HG03469 (cell line): ENCODE measurements around the gene PRKAG2.
"Not testable (repeated sequence)": the region's sequence is repeated elsewhere in the genome, so short reads cannot be mapped to it uniquely, and the experiment has no call there.

Experiments
- ATAC-seq: cut with Tn5 transposase; IDR thresholded peaks from one replicate; pipeline ENCODE4 v1.9.1; 2021; ENCODE audit warnings: mild to moderate bottlenecking, moderate library complexity, moderate number of reproducible peaks; ENCODE audit not compliant: unreplicated experiment

Gene PRKAG2

DNA sequence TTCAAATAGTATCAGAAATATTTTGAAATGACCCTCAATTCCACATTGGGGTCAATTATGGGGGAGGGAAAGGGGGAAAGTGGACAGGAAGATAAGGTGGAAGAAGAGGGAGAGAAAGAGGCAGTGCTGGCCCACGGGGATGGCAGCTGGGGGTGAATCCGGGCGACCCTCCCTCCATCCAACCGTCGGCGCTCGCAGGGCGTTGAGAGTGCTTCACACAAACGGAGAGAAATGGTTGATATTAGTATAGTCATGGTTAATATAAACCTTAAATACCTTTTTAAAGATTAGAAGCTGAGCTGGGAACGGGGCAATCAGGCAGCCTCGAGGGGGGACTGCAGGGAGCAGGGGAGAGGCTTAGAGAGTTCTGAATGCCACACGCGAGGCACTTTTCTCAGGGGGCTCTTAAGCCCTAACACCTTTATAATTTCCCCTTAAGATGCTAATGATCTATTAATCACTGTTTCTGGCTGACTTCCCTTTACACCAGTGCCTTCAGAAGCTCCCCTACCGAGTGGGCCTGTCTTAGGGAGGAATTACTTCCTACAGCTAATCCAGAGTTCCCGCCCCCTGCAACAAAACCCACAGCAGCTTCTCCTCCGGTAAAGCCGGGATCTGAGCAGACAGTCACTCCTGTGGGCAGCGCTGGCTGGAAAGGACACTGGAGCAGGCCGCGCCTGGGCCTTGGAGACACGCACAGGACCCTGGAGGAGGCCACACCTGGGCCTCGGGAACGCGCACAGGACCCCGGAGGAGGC is 39.5 kb downstream of the PRKAG2 start:
- no peak for ATAC-seq

DNA sequence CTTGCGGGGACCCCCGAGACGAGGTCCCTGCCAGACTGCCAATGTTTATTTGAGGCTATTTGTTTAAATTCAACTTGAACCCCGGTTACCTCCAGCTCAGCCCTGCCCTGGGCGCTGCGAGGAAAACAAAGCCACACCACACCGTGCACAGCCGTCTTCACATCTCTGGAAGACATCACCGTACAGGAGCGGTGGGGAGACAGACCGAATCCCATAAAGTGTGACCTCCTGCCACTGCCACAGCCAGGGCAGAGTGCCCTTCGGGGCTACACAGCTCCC is 40.0 kb downstream of the PRKAG2 start:
- ATAC-seq = no peak

DNA sequence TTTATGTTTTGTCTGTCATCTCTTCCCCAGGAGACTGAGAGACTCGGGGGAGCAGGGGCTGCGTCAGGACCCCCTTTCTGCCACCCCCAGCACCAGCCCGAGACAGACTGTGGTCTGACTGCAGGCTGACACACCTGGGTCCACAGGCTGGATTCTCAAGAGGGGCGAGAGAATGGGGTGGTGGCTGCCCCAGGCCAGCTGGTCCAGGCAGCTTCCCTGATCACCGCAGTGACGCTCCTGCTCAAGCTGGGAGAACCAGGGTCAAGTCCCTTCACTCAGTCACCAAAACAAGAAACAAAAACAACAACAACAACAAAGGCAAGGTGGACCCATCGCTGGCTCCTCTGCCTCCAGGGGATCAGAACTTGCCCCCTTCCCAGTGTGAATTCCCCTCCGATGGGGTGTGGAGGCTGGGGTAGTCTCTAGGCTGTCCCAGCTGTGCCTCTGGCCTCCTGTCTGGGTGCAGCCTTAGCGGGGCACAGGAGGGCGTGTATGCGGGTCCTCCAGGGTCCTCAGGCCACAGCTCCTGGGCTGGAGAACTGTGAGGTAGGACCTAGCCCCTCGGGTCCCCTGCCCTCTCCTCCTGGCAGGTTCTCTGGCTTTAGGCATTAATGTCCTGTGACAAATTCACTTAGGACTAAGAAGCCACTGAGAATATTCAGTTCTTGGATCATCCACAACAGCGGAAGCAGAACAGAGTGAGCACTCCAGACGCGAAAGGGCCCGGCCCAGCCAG is 40.6 kb downstream of the PRKAG2 start:
- no peak for ATAC-seq

- no peak for ATAC-seq
Observed at GRCh38 chr7:151835636-151836035, 41.3 kb downstream of the PRKAG2 start.

GRCh38 chr7:151834271-151835035 is 42.5 kb downstream of the PRKAG2 start:
- ATAC-seq = no peak

GRCh38 chr7:151833691-151834090 is 43.2 kb downstream of the PRKAG2 start:
- no peak for ATAC-seq

DNA sequence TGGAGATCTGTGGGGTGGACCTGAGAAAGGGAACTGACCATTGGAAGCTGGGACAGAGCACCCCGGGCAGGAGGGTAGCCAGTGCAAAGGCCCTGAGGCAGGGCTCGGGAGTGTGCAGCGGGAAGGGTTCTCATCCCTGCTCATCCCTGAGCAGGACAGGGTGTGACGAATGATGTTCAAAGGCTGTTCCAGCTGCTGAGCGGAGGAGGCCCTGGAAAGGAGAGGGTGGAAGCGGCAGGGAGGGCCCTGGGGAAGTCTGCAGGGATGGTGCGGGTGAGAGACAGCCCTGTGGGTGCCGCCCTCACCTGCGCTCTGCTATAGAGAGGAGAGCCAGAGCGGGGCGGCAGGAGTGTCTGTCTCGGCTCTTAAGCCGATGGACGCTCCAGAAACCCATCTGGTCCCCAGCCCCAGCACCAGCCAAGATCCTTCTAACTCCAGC is 43.7 kb downstream of the PRKAG2 start:
- no peak for ATAC-seq

DNA sequence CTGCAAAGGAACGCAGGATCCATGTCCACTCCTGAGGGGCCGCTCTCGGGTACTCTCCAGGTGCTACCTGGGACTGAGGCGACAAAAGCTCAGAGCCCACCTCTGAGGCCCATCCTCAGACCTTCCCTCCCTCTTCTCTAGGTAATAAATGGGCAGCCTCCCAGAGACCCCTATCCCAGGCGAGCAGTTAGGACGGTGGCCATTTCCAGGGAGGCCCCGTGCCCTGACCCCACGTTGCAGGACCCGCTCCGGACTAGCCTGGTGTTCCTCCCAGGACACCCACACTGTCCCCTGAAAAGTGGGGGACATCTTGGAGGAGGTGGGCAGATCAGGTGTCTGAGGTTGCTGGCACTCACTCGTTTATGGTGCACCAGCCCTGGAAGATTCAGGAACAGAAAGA is 44.3 kb downstream of the PRKAG2 start:
- ATAC-seq = no peak

DNA sequence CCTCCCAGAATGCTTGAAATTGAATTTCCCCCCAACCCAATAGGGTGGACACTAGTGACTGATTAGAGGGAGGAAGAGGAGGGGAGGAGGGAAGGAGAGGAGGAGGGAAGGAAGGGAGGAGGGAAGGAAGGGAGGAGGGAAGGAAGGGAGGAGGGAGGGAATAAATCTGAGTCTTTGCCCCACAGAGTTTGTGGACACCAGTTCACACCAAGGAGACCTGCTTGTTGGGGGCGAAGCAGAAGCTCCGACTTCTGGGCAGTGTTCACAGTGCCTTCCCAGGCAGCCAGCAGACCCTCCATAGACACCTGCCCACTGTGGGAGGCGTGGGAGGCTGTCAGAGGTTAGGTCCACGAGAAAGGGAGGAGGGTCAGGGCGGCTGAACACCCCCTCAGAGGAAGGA is 44.8 kb downstream of the PRKAG2 start:
- no peak for ATAC-seq

GRCh38 chr7:151831606-151832005 is 45.3 kb downstream of the PRKAG2 start:
- no peak for ATAC-seq

DNA sequence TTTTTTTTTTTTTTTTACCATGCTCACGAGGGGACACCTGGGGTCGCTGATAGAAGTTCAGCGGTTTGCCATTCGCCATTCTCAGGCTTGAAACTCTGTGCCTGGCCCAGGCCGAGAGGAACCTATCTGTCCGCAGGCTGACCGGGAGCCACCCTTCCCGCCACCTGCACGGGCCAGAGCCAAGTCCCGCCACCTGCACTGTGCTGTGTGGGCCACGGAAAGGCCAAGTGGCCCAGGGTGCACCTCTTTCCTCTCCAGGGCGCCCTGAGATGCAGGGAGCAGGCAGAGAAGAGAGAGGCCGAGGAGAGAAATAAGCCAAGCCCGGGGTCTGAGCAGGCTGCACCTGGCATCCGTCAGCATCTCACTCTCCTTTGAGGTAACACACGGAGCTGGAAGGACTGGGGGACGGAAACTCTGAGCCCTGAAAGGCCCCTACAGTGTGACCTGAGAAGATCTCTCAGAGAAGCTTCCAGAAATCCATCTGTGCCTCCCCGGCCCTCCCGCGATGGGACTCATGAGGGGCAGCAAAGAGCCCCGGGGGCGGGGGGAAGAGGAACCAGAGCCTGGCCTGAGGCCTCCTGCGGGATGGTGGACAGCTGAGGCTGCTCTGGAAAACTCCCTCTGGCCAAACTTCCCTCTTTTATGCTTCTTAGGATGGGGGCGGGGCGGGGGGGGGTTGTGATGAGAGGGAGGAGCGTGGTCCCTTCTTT is 46.6 kb downstream of the PRKAG2 start:
- no peak for ATAC-seq

DNA sequence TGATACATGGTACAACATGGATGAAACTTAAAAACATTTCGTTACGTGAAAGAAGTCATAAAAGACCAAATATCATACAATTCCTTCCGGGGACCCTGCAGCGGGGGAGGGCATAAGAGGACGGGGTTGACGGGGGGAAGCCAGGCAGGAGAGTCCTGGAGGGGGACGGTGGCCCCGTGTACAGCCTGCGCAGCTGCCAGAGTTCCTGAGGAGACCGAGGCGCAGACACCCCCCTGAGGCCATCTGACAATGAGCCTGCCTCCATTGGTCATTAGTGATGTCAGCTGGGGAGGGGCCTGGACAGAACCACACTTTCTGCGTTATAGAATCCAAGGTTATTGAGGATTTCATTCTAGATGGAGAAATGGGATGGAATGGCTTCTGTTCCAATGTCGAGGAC is 47.2 kb downstream of the PRKAG2 start:
- no peak for ATAC-seq

DNA sequence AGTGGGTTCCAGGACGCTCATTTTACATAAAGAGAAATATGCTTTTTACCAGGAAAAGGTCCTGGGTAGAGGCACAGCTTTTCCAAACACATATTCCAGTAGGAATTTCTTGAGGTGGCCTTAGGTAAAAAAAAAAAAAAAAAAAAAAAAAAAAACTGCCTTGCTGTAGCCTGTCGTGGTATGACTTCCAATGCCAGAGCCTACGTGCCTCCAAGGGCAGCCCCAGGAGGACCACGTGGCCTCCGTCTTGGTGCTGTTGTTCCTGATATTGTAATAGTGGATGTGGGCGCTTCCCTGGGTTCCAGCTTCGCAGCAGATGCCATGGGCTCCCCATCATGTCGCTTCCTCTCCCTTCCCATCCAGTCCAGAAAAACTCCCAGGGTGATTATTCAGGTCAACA is 49.3 kb downstream of the PRKAG2 start:
- no peak for ATAC-seq

GRCh38 chr7:151826316-151826715 is 50.6 kb downstream of the PRKAG2 start:
- ATAC-seq = not testable (repeated sequence)

- no peak for ATAC-seq
Observed at GRCh38 chr7:151825721-151826120, 51.2 kb downstream of the PRKAG2 start.

- ATAC-seq = no peak
Observed at GRCh38 chr7:151824373-151824933, 52.5 kb downstream of the PRKAG2 start.

- no peak for ATAC-seq
Observed at GRCh38 chr7:151823566-151824372, 53.1 kb downstream of the PRKAG2 start.

GRCh38 chr7:151822541-151823181 is 54.3 kb downstream of the PRKAG2 start:
- no peak for ATAC-seq

GRCh38 chr7:151821806-151822540 is 54.9 kb downstream of the PRKAG2 start:
- no peak for ATAC-seq
